GM18870 (cell line): ENCODE measurements around the gene TAGLN3.
A peak's percentile ranks its signal among the peaks of the same experiment; 100 is the strongest.
"Not testable (repeated sequence)": the region's sequence is repeated elsewhere in the genome, so short reads cannot be mapped to it uniquely, and the experiment has no call there.

Experiments used
- ATAC-seq: cut with Tn5 transposase; IDR thresholded peaks from one replicate; pipeline ENCODE4 v1.9.1; 2021; ENCODE audit warnings: moderate library complexity; ENCODE audit not compliant: unreplicated experiment

The TAGLN3 gene

GRCh38 chr3:112007633-112008032, 8.9 kb downstream of the TAGLN3 start:
- no peak for ATAC-seq

- no peak for ATAC-seq
Observed at GRCh38 chr3:112009670-112010069, 10.9 kb downstream of the TAGLN3 start.

- ATAC-seq: no peak
Observed at GRCh38 chr3:112010636-112011035, 11.9 kb downstream of the TAGLN3 start.

- no peak for ATAC-seq
Observed at GRCh38 chr3:112011376-112011940, 12.7 kb downstream of the TAGLN3 start.

GRCh38 chr3:112012205-112012992, 13.7 kb downstream of the TAGLN3 start:
- no peak for ATAC-seq

- ATAC-seq: peak; percentile 87
Observed at GRCh38 chr3:112013058-112013783, 14.5 kb downstream of the TAGLN3 start.

- ATAC-seq: peak; percentile 39
Observed at GRCh38 chr3:112013784-112014143, 15.0 kb downstream of the TAGLN3 start.

- ATAC-seq: no peak
Observed at GRCh38 chr3:112017091-112017490, 18.4 kb downstream of the TAGLN3 start.

- ATAC-seq: no peak
Observed at GRCh38 chr3:112018712-112019111, 20.0 kb downstream of the TAGLN3 start.

- no peak for ATAC-seq
Observed at GRCh38 chr3:112019716-112020115, 21.0 kb downstream of the TAGLN3 start.

- no peak for ATAC-seq
Observed at GRCh38 chr3:112020674-112021085, 22.0 kb downstream of the TAGLN3 start.

GRCh38 chr3:112027142-112027541, 28.4 kb downstream of the TAGLN3 start:
- no peak for ATAC-seq

- ATAC-seq: no peak
Observed at GRCh38 chr3:112027826-112028225, 29.1 kb downstream of the TAGLN3 start.

- ATAC-seq: no peak
Observed at GRCh38 chr3:112030901-112031300, 32.2 kb downstream of the TAGLN3 start.

GRCh38 chr3:112032098-112032731, 33.5 kb downstream of the TAGLN3 start:
- no peak for ATAC-seq

GRCh38 chr3:112034436-112034835, 35.7 kb downstream of the TAGLN3 start, which contains the start of gene TMPRSS7:
TSS of gene TMPRSS7 (plus strand) at chr3:112034736. CDS start at chr3:112034846, 110 bp downstream.
- ATAC-seq: no peak

- no peak for ATAC-seq
Observed at GRCh38 chr3:112035241-112035640, 36.5 kb downstream of the TAGLN3 start.

- ATAC-seq: not testable (repeated sequence)
Observed at GRCh38 chr3:112037194-112037593, 38.5 kb downstream of the TAGLN3 start.

GRCh38 chr3:112038863-112039262, 40.1 kb downstream of the TAGLN3 start:
- no peak for ATAC-seq

- no peak for ATAC-seq
Observed at GRCh38 chr3:112041321-112041720, 42.6 kb downstream of the TAGLN3 start.

- no peak for ATAC-seq
Observed at GRCh38 chr3:112042842-112043280, 44.1 kb downstream of the TAGLN3 start.
